Mucosa of descending colon (tissue), 3 donors: ENCODE data around the gene SMPD3. TPM values are rescaled to one million over a fixed set of nuclear protein-coding genes. Genes with fewer than 3 reads are reported as not detected.
A peak's percentile ranks its signal among the peaks of the same experiment; 100 is the strongest.

Experiments
- ATAC-seq: fragments of 200-7000 bp; cut with Tn5 transposase; one replicate; pipeline ENCODE4 v1.9.1; 2020; ENCODE audit warnings: mild to moderate bottlenecking, moderate library complexity
- DNase-seq, 3 donors: peaks; one replicate each; pipeline ENCODE4 v3.0.0-alpha.2; 2020
- H3K36me3 ChIP-seq: fragments of 200-600 bp; one replicate; pipeline ENCODE4 v1.8.0; 2021; ENCODE audit warnings: low read depth, mild to moderate bottlenecking
- H3K4me1 ChIP-seq: fragments of 200-600 bp; one replicate; pipeline ENCODE4 v1.8.0; 2021; ENCODE audit warnings: low read depth, mild to moderate bottlenecking
- H3K4me3 ChIP-seq: fragments of 200-600 bp; one replicate; pipeline ENCODE4 v1.8.0; 2021; ENCODE audit warnings: mild to moderate bottlenecking
- H3K9me3 ChIP-seq: fragments of 200-600 bp; one replicate; pipeline ENCODE4 v1.8.0; 2021; ENCODE audit warnings: mild to moderate bottlenecking
- CTCF ChIP-seq: fragments of 200-600 bp; IDR thresholded peaks from one replicate; pipeline ENCODE4 v1.8.0; 2022; ENCODE audit warnings: antibody characterized with exemption, mild to moderate bottlenecking
- intact Hi-C, 2 donors: fragments of 100-400 bp; cut with DNase I in 1 of 2; cut with micrococcal nuclease in 1 of 2; formaldehyde crosslinking; loops; one replicate each; pipeline versions ENCODE4 v1.11.0 to v1.11.1; 2022; cut with DNase I, micrococcal nuclease
- total RNA-seq, 3 donors: library from RNA; stranded (reverse); fragmentation: NEBNext Ultra II Directional in 2 of 3; extraction: Animal tissue kit (Norgen Biotek cat#: 25700) in 2 of 3; gene quantifications; one replicate each; pipeline versions ENCODE4 v1.2.1 to v1.2.4, GENCODE V29; 2021 to 2023
- donor health status: DM: no; HTN: no; CAD: no; lungs with moderate emphysema.
- donor health status: DM: no; HTN: no; CAD: no.
- donor health status: DM: no; HTN: yes; CAD: no.

Gene SMPD3
- total RNA-seq, 3 donors from 2014 or later, result 31.8 to 82.7 (median 62.3) TPM

- Histone ChIP-seq H3K4me3 (no peak overlapping the region), H3K9me3 (no peaks in the 10 kb centered on the region), H3K36me3 (no peaks in the 10 kb centered on the region), H3K4me1 (peaks cover 4% of the 10 kb centered on the region)
- no peak for ATAC-seq
- TF ChIP-seq CTCF, result no peak
- intact Hi-C loops, result no loop called here
- DNase-seq, result no peak
Measured at GRCh38 chr16:68356919-68357286, 91.4 kb downstream of the SMPD3 start.

- peak; percentile 66 to 70 (median 67) for DNase-seq
- no peaks in the 10 kb centered on the region for H3K9me3 ChIP-seq
- peaks cover 8% of the 10 kb centered on the region for H3K4me1 ChIP-seq
- no peaks in the 10 kb centered on the region for H3K36me3 ChIP-seq
- no peak for TF ChIP-seq CTCF
- ATAC-seq, result peak; percentile 15
- intact Hi-C loops, result no loop called here
- no peak overlapping the region for H3K4me3 ChIP-seq
Measured at GRCh38 chr16:68356249-68356918, 91.9 kb downstream of the SMPD3 start.

GRCh38 chr16:68355447-68356248 is 92.7 kb downstream of the SMPD3 start:
- peaks cover 10% of the 10 kb centered on the region for H3K4me1 ChIP-seq
- DNase-seq (peak in 1 of 3 donors; percentile 54), ATAC-seq (no peak)
- intact Hi-C loops, result no loop called here
- no peaks in the 10 kb centered on the region for H3K36me3 ChIP-seq
- no peaks in the 10 kb centered on the region for H3K9me3 ChIP-seq
- no peak for TF ChIP-seq CTCF
- H3K4me3 ChIP-seq, result no peak overlapping the region

GRCh38 chr16:68354816-68355215 is 93.5 kb downstream of the SMPD3 start:
- no peak for ATAC-seq

GRCh38 chr16:68353366-68353765 is 94.9 kb downstream of the SMPD3 start:
- no peak for TF ChIP-seq CTCF
- DNase-seq (peak in 1 of 3 donors; percentile 24), ATAC-seq (no peak)
- H3K4me1 ChIP-seq, result peaks cover 10% of the 10 kb centered on the region
- H3K9me3 ChIP-seq, result no peaks in the 10 kb centered on the region
- no peak overlapping the region for H3K4me3 ChIP-seq
- intact Hi-C loops, result no loop called here
- no peaks in the 10 kb centered on the region for H3K36me3 ChIP-seq

More at GRCh38 chr16:68354816-68355215, 93.5 kb downstream of the SMPD3 start:
- Histone ChIP-seq H3K36me3 (no peaks in the 10 kb centered on the region), H3K4me1 (peaks cover 10% of the 10 kb centered on the region), H3K9me3 (no peaks in the 10 kb centered on the region), H3K4me3 (no peak overlapping the region)
- peak in 2 of 3 donors; percentile 25 to 47 for DNase-seq
- intact Hi-C loops, result no loop called here
- no peak for TF ChIP-seq CTCF
